B cell (primary cell): ENCODE data around the gene ZDHHC7. TPM values are rescaled to one million over a fixed set of nuclear protein-coding genes. Genes with fewer than 3 reads are reported as not detected.

Experiments
- ATAC-seq: fragments of 200-7000 bp; cut with Tn5 transposase; one replicate; pipeline ENCODE4 v1.10.0; 2021; ENCODE audit warnings: low read depth, mild to moderate bottlenecking, moderate number of reproducible peaks, moderate library complexity
- CTCF ChIA-PET: fragments of 350-600 bp; sonication (Branson Sonifier 250); formaldehyde crosslinking; loops from one replicate; lab custom pipeline; 2021; ENCODE audit warnings: antibody characterized with exemption, inconsistent platforms; lab: Charles Lee
- POLR2A ChIA-PET: fragments of 350-600 bp; sonication (Branson Sonifier 250); formaldehyde crosslinking; loops from one replicate; lab custom pipeline; 2021; ENCODE audit warnings: antibody characterized with exemption; lab: Charles Lee
- DNase-seq: peaks from one replicate; pipeline ENCODE4 v3.0.0; 2013
- H2AFZ ChIP-seq: 2 replicates; pipeline ENCODE4 v1.6.1; 2012; ENCODE audit warnings: mild to moderate bottlenecking, low read depth, low read length; ENCODE audit not compliant: insufficient read depth, poor library complexity, severe bottlenecking
- H3K27ac ChIP-seq, 2 donors: 1 replicate in 1 of 2; 2 replicates in 1 of 2; pipeline ENCODE4 v1.5.1; 2012 to 2013; ENCODE audit warnings: low read length in 2 of 2, mild to moderate bottlenecking in 2 of 2, moderate library complexity in 1 of 2
- H3K27me3 ChIP-seq, 4 experiments: fragments of 200-600 bp in 1 of 4; sonication (generic) in 1 of 4; replicated peaks in 1 of 4; 1 replicate in 2 of 4; 2 replicates in 2 of 4; pipeline versions ENCODE4 v1.6.1 to v1.7.0; 2013 to 2016; ENCODE audit warnings: low read length in 3 of 4, mild to moderate bottlenecking in 2 of 4, mixed read lengths in 1 of 4, moderate library complexity in 1 of 4; ENCODE audit not compliant: insufficient read depth in 4 of 4, control insufficient read depth in 3 of 4; ENCODE audit errors: control extremely low read depth in 1 of 4
- H3K36me3 ChIP-seq, 2 experiments: replicated peaks in 1 of 2; 1 replicate in 1 of 2; 2 replicates in 1 of 2; pipeline versions ENCODE4 v1.6.1 to v1.7.1; 2013; ENCODE audit warnings: low read length in 1 of 2; ENCODE audit not compliant: insufficient read depth in 2 of 2, control insufficient read depth in 1 of 2; ENCODE audit errors: control extremely low read depth in 1 of 2, extremely low read depth in 1 of 2
- H3K4me1 ChIP-seq, 2 donors: fragments of 200-600 bp in 1 of 2; sonication (generic) in 1 of 2; 1 replicate in 1 of 2; 2 replicates in 1 of 2; pipeline versions ENCODE4 v1.5.1 to v1.6.1; 2013 to 2017; ENCODE audit warnings: low read length in 2 of 2; ENCODE audit not compliant: control insufficient read depth in 2 of 2, insufficient read depth in 2 of 2
- H3K4me2 ChIP-seq: replicated peaks from 2 replicates; pipeline ENCODE3; 2012; ENCODE audit warnings: mild to moderate bottlenecking, low read depth, low read length; ENCODE audit not compliant: poor library complexity, severe bottlenecking
- H3K4me3 ChIP-seq, 5 experiments: fragments of 200-600 bp in 1 of 5; sonication (generic) in 1 of 5; 1 replicate in 3 of 5; 2 replicates in 2 of 5; pipeline versions ENCODE4 v1.5.1 to v1.7.0; 2011 to 2016; ENCODE audit warnings: low read length in 4 of 5, mild to moderate bottlenecking in 4 of 5, low read depth in 2 of 5, control low read depth in 1 of 5, moderate library complexity in 1 of 5; ENCODE audit not compliant: insufficient read depth in 1 of 5; ENCODE audit errors: control extremely low read depth in 1 of 5, extremely low read depth in 1 of 5
- H3K79me2 ChIP-seq: fragments of 200-600 bp; sonication (generic); one replicate; pipeline ENCODE4 v1.6.0; 2016; ENCODE audit warnings: low read length; ENCODE audit not compliant: control insufficient read depth, insufficient read depth
- H3K9ac ChIP-seq: fragments of 200-600 bp; sonication (generic); 2 replicates; pipeline ENCODE4 v1.6.1; 2017; ENCODE audit warnings: mild to moderate bottlenecking, low read length, moderate library complexity
- H3K9me3 ChIP-seq, 3 donors: one replicate each; pipeline versions ENCODE4 v1.6.1 to v1.7.1; 2013; ENCODE audit warnings: low read length in 2 of 3; ENCODE audit not compliant: control insufficient read depth in 2 of 3, insufficient read depth in 1 of 3; ENCODE audit errors: control extremely low read depth in 1 of 3
- H4K20me1 ChIP-seq: 2 replicates; pipeline ENCODE4 v1.6.0; 2012; ENCODE audit warnings: mild to moderate bottlenecking, low read length; ENCODE audit not compliant: insufficient read depth, control insufficient read depth, poor library complexity, severe bottlenecking
- H3K27ac Mint-ChIP-seq: one replicate; pipeline ENCODE4 v1.8.0; 2021; ENCODE audit warnings: mixed read lengths
- H3K27me3 Mint-ChIP-seq: one replicate; pipeline ENCODE4 v1.8.0; 2021; ENCODE audit warnings: mixed read lengths
- H3K4me1 Mint-ChIP-seq: one replicate; pipeline ENCODE4 v1.8.0; 2021; ENCODE audit warnings: mixed read lengths
- H3K4me3 Mint-ChIP-seq: one replicate; pipeline ENCODE4 v1.8.0; 2021; ENCODE audit warnings: mixed read lengths
- H3K9me3 Mint-ChIP-seq: one replicate; pipeline ENCODE4 v1.8.0; 2022; ENCODE audit warnings: mixed read lengths; ENCODE audit not compliant: insufficient read depth
- EZH2 ChIP-seq: IDR thresholded peaks from 2 replicates; pipeline ENCODE4 v1.6.1; 2012; ENCODE audit warnings: borderline replicate concordance, low read depth, mild to moderate bottlenecking, moderate library complexity, low read length; ENCODE audit not compliant: insufficient read depth, poor library complexity, severe bottlenecking
- WGBS: methylation state at CpG from one replicate; pipeline ENCODE4 v1.1.5; 2013; ENCODE audit warnings: missing lambda C conversion rate; ENCODE audit not compliant: insufficient coverage; 5-methylcytosine and 5-hydroxymethylcytosine counted together
- intact Hi-C: fragments of 100-400 bp; cut with micrococcal nuclease; formaldehyde crosslinking; loops from one replicate; pipeline ENCODE4 v1.10.0; 2022
- polyA plus RNA-seq: library from polyadenylated mRNA; depleted of rRNA; stranded (reverse); fragments of >200 nt; gene quantifications from 2 replicates; pipeline ENCODE4 v1.2.3, GENCODE V29; 2012
- total RNA-seq, 2 donors: library from RNA; stranded (reverse); fragments of 120-200 nt in 1 of 2; gene quantifications; 1 replicate in 1 of 2; 2 replicates in 1 of 2; pipeline versions ENCODE4 v1.2.3 to v1.2.4, GENCODE V29; 2013 to 2022
- TF ChIP-seq, protein P1 (sequence below): fragments of 200-600 bp; IDR thresholded peaks from one replicate; pipeline ENCODE4 v1.8.0; 2022; ENCODE audit warnings: antibody characterized with exemption, mild to moderate bottlenecking

ZDHHC7 gene
- total and polyA plus RNA-seq, 2 donors (not counting 1 experiment from before 2014, with no cell fraction given): 25.2 to 36.1 TPM

- H3K4me1 Mint-ChIP-seq: no peaks in the 10 kb centered on the region
- 95% methylated on average over 17 of the region's 17 CpGs for WGBS
- no peak overlapping the region for H3K4me3 ChIP-seq
- H3K27ac ChIP-seq: no peak overlapping the region
- DNase-seq (no peak), ATAC-seq (no peak)
- no peak overlapping the region for H3K9ac ChIP-seq
- H3K36me3 ChIP-seq: peaks cover 10 to 59% of the 10 kb centered on the region in 2 experiments
- H3K27me3 Mint-ChIP-seq: no peaks in the 10 kb centered on the region
- no peak overlapping the region for H2AFZ ChIP-seq
- H3K4me3 Mint-ChIP-seq: no peak overlapping the region
- H4K20me1 ChIP-seq: peaks cover 6% of the 10 kb centered on the region
- TF ChIP-seq, protein P1, sequence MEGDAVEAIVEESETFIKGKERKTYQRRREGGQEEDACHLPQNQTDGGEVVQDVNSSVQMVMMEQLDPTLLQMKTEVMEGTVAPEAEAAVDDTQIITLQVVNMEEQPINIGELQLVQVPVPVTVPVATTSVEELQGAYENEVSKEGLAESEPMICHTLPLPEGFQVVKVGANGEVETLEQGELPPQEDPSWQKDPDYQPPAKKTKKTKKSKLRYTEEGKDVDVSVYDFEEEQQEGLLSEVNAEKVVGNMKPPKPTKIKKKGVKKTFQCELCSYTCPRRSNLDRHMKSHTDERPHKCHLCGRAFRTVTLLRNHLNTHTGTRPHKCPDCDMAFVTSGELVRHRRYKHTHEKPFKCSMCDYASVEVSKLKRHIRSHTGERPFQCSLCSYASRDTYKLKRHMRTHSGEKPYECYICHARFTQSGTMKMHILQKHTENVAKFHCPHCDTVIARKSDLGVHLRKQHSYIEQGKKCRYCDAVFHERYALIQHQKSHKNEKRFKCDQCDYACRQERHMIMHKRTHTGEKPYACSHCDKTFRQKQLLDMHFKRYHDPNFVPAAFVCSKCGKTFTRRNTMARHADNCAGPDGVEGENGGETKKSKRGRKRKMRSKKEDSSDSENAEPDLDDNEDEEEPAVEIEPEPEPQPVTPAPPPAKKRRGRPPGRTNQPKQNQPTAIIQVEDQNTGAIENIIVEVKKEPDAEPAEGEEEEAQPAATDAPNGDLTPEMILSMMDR: no peak
- TF ChIP-seq EZH2: no peak
- H3K27me3 ChIP-seq: no peaks in the 10 kb centered on the region
- no peaks in the 10 kb centered on the region for H3K9me3 Mint-ChIP-seq
- CTCF ChIA-PET: interaction anchor here (1.3 to 1.7 kb wide), 2 partner anchors 22 to 238 kb away, joined by 3 read pairs; no protein-coding TSS in a partner anchor
- H3K4me1 ChIP-seq: no peaks in the 10 kb centered on the region
- H3K9me3 ChIP-seq: no peaks in the 10 kb centered on the region
- no peak overlapping the region for H3K4me2 ChIP-seq
- no peaks in the 10 kb centered on the region for H3K79me2 ChIP-seq
- POLR2A ChIA-PET: interaction anchor here (0.6 kb wide), 1 partner anchor 52 kb away, joined by 4 read pairs; no protein-coding TSS in a partner anchor
- intact Hi-C loops: no loop called here
- H3K27ac Mint-ChIP-seq: no peak overlapping the region
Measured at GRCh38 chr16:84976644-84977400, 34.5 kb downstream of the ZDHHC7 start.

GRCh38 chr16:84975522-84975921 lies 35.8 kb downstream of the ZDHHC7 start:
- WGBS: over 99% methylated on average over 22 of the region's 22 CpGs
- TF ChIP-seq EZH2: no peak
- TF ChIP-seq, protein P1: no peak

More at GRCh38 chr16:84975522-84975921, 35.8 kb downstream of the ZDHHC7 start:
- Histone ChIP-seq H3K4me1 (peaks cover 0 to 2% of the 10 kb centered on the region in 2 donors), H3K79me2 (no peaks in the 10 kb centered on the region), H3K36me3 (peaks cover 10 to 49% of the 10 kb centered on the region in 2 experiments), H3K4me2 (no peak overlapping the region), H4K20me1 (no peaks in the 10 kb centered on the region), H3K4me3 (no peak overlapping the region), H3K27ac (no peak overlapping the region), H2AFZ (no peak overlapping the region), H3K9me3 (no peaks in the 10 kb centered on the region), H3K9ac (no peak overlapping the region), H3K27me3 (no peaks in the 10 kb centered on the region)
- H3K9me3 Mint-ChIP-seq: no peaks in the 10 kb centered on the region
- no peak overlapping the region for H3K4me3 Mint-ChIP-seq
- no peaks in the 10 kb centered on the region for H3K27me3 Mint-ChIP-seq
- peaks cover 2% of the 10 kb centered on the region for H3K4me1 Mint-ChIP-seq
- CTCF ChIA-PET: interaction anchor here (0.8 kb wide), 1 partner anchor 108 kb away, joined by 5 read pairs; no protein-coding TSS in a partner anchor
- POLR2A ChIA-PET: interaction anchor here (0.8 kb wide), 1 partner anchor 1659 kb away, joined by 4 read pairs; no protein-coding TSS in a partner anchor
- no peak overlapping the region for H3K27ac Mint-ChIP-seq
- intact Hi-C loops: no loop called here
- DNase-seq (no peak), ATAC-seq (no peak)
